Activated B cell treated with CpG ODN at 0.5 μM for 24 hours (primary cell): ENCODE results near the gene GRAP. TPM values are rescaled to one million over a fixed set of nuclear protein-coding genes. Genes with fewer than 3 reads are reported as not detected.
A peak's percentile ranks its signal among the peaks of the same experiment; 100 is the strongest.

Experiments
- ATAC-seq: fragments of 200-7000 bp; cut with Tn5 transposase; one replicate; pipeline ENCODE4 v1.10.0; 2021; ENCODE audit warnings: low read depth, mild to moderate bottlenecking, moderate library complexity
- CTCF ChIA-PET: fragments of 350-600 bp; sonication (Branson Sonifier 250); formaldehyde crosslinking; loops from one replicate; lab custom pipeline; 2021; ENCODE audit warnings: antibody characterized with exemption; lab: Charles Lee
- POLR2A ChIA-PET: fragments of 350-600 bp; sonication (Branson Sonifier 250); formaldehyde crosslinking; loops from one replicate; lab custom pipeline; 2021; ENCODE audit warnings: antibody characterized with exemption; lab: Charles Lee
- DNase-seq: peaks from one replicate; pipeline ENCODE4 v3.0.0; 2022
- H3K27ac Mint-ChIP-seq: one replicate; pipeline ENCODE4 v1.8.0; 2020; ENCODE audit warnings: mixed read lengths
- H3K27me3 Mint-ChIP-seq: one replicate; pipeline ENCODE4 v1.8.0; 2021; ENCODE audit warnings: mixed read lengths
- H3K36me3 Mint-ChIP-seq: one replicate; pipeline ENCODE4 v1.8.0; 2021; ENCODE audit warnings: low read depth, mixed read lengths
- H3K4me1 Mint-ChIP-seq: one replicate; pipeline ENCODE4 v1.8.0; 2021; ENCODE audit warnings: mixed read lengths
- H3K4me3 Mint-ChIP-seq: one replicate; pipeline ENCODE4 v1.8.0; 2020; ENCODE audit warnings: mild to moderate bottlenecking, mixed read lengths
- H3K9me3 Mint-ChIP-seq: one replicate; pipeline ENCODE4 v1.8.0; 2020; ENCODE audit warnings: mixed read lengths
- intact Hi-C: fragments of 100-400 bp; cut with micrococcal nuclease; formaldehyde crosslinking; loops from one replicate; pipeline ENCODE4 v1.15.1; 2024
- total RNA-seq: library from RNA; stranded (reverse); gene quantifications from 2 replicates; pipeline ENCODE4 v1.2.3, GENCODE V29; 2022
- TF ChIP-seq, protein P1 (sequence below): fragments of 200-600 bp; IDR thresholded peaks from one replicate; pipeline ENCODE4 v1.8.0; 2022; ENCODE audit warnings: antibody characterized with exemption, mild to moderate bottlenecking

Gene GRAP
- total RNA-seq, 1 donor from 2014 or later, result 39.2 TPM

DNA sequence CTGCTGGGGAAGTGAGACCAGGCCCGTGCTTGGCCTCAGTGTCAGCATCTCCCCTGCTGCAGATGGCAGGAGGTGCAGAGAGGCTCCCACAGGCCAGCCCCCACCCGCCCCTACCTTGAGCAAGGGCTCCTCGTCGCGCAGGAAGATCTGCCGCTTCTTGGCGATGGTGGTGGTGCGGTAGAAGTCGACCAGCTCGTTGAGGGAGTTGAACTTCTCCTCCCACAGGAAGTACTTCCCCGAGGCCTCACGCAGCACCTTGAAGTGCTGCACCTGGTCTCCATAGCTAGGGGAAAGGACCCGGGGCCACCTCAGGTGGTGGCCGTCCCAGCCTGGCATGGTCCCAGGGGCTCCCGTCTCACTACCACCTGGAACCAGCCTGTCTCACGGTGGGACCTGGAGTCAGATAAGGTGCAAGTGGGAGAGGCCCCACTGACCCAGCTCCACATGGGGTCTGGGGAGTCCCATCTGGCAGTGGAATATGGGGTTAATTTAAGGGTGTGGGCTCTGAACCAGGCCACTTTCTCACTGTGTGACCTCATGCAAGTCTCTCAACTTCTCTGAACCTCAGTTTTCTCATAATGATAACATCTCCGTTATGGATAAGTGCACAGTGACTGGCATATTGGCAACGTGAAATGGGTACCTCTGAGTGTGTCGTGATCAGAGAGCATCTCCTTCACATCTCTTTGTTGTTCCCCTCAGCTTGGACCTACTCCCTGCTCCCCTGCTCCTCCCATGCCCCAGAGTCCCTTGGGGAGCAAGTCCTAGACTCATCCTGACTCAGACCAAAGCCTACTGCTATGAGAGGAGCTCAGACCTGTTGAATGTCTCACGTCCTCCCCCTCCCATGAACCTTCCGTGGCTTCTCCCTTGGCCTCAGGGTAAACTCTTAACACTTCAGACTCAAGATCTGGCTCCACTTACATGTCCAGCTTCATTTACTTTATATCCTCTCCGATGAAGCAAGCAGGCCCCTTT lies 22.4 kb downstream of the GRAP start:
- ChIA-PET POLR2A (interaction anchor here (1.0 to 1.8 kb wide), 2 partner anchors 20 to 39 kb away, joined by 3 to 9 read pairs; partner anchors contain the start of gene FAM83G), CTCF (no interaction called here)
- no peaks in the 10 kb centered on the region for H3K9me3 Mint-ChIP-seq
- TF ChIP-seq, protein P1, sequence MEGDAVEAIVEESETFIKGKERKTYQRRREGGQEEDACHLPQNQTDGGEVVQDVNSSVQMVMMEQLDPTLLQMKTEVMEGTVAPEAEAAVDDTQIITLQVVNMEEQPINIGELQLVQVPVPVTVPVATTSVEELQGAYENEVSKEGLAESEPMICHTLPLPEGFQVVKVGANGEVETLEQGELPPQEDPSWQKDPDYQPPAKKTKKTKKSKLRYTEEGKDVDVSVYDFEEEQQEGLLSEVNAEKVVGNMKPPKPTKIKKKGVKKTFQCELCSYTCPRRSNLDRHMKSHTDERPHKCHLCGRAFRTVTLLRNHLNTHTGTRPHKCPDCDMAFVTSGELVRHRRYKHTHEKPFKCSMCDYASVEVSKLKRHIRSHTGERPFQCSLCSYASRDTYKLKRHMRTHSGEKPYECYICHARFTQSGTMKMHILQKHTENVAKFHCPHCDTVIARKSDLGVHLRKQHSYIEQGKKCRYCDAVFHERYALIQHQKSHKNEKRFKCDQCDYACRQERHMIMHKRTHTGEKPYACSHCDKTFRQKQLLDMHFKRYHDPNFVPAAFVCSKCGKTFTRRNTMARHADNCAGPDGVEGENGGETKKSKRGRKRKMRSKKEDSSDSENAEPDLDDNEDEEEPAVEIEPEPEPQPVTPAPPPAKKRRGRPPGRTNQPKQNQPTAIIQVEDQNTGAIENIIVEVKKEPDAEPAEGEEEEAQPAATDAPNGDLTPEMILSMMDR, result no peak
- ATAC-seq (no peak), DNase-seq (no peak)
- H3K36me3 Mint-ChIP-seq, result peaks cover 45% of the 10 kb centered on the region
- no peaks in the 10 kb centered on the region for H3K27me3 Mint-ChIP-seq
- intact Hi-C loops, result no loop called here
- peak overlapping the region; percentile 66 for H3K27ac Mint-ChIP-seq
- no peak overlapping the region for H3K4me3 Mint-ChIP-seq
- peaks cover 14% of the 10 kb centered on the region for H3K4me1 Mint-ChIP-seq

DNA sequence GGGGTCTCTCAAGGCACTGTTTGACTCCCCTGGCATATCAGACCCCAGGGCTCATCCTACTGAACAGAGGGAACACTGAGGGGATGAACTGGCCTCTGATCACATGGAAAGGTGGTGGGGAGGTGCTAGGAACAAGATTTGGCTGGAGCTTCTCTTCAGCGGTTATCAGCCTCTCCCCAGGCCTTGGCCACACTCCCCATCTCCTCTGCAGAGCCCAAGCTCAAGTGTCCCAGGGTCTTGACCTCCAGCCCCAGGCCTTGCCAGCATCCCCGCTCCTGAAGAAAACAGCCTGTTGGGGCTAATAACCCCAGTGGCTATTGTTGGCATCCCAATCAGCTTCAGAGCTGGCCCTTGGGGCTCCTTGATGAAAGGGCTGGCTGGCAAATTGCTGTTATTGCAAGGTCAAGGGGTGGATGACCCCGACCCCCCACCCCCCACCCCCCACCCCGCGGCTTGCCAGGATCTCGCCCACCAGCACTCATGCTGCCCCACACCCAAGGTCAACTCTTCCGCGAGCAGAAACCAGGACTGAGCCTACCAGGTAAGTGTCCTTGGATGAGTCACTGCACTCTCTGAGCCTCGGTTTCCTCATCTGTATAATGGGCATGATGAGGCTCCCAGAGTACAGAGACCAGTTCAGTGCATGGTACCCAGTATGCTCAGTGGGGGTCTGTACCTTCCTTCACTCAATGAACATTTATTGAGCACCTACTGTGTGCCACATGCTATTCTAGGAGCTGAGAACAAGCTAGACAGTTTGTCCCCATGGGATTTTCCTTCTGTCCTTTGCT lies 23.4 kb downstream of the GRAP start:
- no peaks in the 10 kb centered on the region for H3K9me3 Mint-ChIP-seq
- peak overlapping the region; percentile 66 for H3K27ac Mint-ChIP-seq
- TF ChIP-seq, protein P1, result no peak
- CTCF ChIA-PET, result interaction anchor here (1.2 to 1.5 kb wide), 2 partner anchors 62 to 206 kb away, joined by 3 to 7 read pairs; no protein-coding TSS in a partner anchor
- ATAC-seq, result no peak
- H3K4me1 Mint-ChIP-seq, result peaks cover 21% of the 10 kb centered on the region
- POLR2A ChIA-PET, result interaction anchor here (0.6 to 1.8 kb wide), 2 partner anchors 19 to 56 kb away, joined by 4 to 9 read pairs; partner anchors contain the start of gene FAM83G
- no peak overlapping the region for H3K4me3 Mint-ChIP-seq
- intact Hi-C loops, result no loop called here
- DNase-seq, result no peak
- H3K36me3 Mint-ChIP-seq, result peaks cover 51% of the 10 kb centered on the region
- no peaks in the 10 kb centered on the region for H3K27me3 Mint-ChIP-seq

DNA sequence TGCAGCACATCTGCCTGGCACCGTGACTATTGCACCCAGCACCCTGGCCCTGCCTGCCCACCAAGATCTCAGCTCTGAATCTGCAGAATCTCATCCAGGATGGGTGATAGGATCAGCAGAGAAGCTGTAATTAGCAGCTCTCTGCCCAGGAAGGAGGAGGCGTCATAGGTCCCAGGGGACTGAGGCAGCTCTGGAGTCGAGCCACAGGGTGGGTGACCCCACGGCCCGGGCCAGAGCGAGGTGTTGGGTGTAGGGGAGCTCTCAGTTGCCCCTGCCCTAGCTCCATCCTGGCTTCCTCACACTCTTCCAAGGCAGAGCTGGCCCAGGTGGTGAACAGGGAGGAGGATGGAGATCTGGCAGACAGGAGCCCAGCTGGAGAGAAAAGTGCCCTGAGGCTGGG lies 24.0 kb downstream of the GRAP start:
- POLR2A ChIA-PET, result interaction anchor here (0.6 kb wide), 1 partner anchor 55 kb away, joined by 4 read pairs; no protein-coding TSS in a partner anchor
- CTCF ChIA-PET, result interaction anchor here (1.2 to 1.5 kb wide), 2 partner anchors 62 to 206 kb away, joined by 3 to 7 read pairs; no protein-coding TSS in a partner anchor
- intact Hi-C loops, result no loop called here
- H3K4me1 Mint-ChIP-seq, result peaks cover 21% of the 10 kb centered on the region
- DNase-seq (no peak), ATAC-seq (no peak)
- H3K9me3 Mint-ChIP-seq, result no peaks in the 10 kb centered on the region
- no peak overlapping the region for H3K4me3 Mint-ChIP-seq
- H3K27ac Mint-ChIP-seq, result peak overlapping the region; percentile 8
- peaks cover 51% of the 10 kb centered on the region for H3K36me3 Mint-ChIP-seq
- H3K27me3 Mint-ChIP-seq, result no peaks in the 10 kb centered on the region
- TF ChIP-seq, protein P1, result no peak

DNA sequence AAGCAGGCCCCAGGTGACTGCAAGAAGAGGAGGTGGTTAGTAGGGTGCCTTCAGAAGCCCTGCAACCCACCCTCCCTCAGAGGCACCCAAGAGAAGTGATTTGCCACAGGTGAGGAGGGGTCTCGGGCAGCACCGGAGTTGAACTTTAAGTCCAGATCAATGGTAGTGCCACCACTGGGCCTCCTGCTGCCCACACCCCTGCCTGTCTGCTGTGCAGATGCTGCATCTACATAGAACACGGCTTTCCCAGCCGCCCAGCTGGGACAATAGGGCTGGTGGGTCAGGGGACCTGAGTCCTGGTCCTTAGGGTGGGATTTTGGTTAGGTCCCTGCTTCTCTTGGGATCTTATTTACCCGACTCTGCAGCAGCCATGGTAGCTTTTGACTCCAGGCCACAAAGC lies 24.6 kb downstream of the GRAP start:
- DNase-seq, result no peak
- ATAC-seq, result no peak
- Mint-ChIP-seq H3K36me3 (peaks cover 51% of the 10 kb centered on the region), H3K4me3 (no peak overlapping the region), H3K9me3 (no peaks in the 10 kb centered on the region), H3K4me1 (peaks cover 21% of the 10 kb centered on the region), H3K27me3 (no peaks in the 10 kb centered on the region), H3K27ac (peak overlapping the region; percentile 35)
- intact Hi-C loops, result no loop called here
- TF ChIP-seq, protein P1, result no peak
- POLR2A ChIA-PET, result no interaction called here
- CTCF ChIA-PET, result interaction anchor here (1.2 kb wide), 1 partner anchor 61 kb away, joined by 7 read pairs; no protein-coding TSS in a partner anchor
